HCT116 (cell line): ENCODE results near the gene TCF23. TPM values are rescaled to one million over a fixed set of nuclear protein-coding genes. Genes with fewer than 3 reads are reported as not detected.

Source experiments
- ATAC-seq: fragments of 200-7000 bp; cut with Tn5 transposase; 2 replicates; pipeline ENCODE4 v1.9.1; 2020; ENCODE audit warnings: mild to moderate bottlenecking, moderate library complexity
- BruUV-seq: library from RNA; stranded (reverse); fragments of 400-500 nt; replicated peaks from 2 replicates; lab custom pipeline; 2021; lab: Mats Ljungman, UMichigan
- CTCF ChIA-PET: fragments of 300-600 bp; sonication (Branson Sonifier 250); formaldehyde crosslinking; loops from one replicate; lab custom pipeline; 2021; ENCODE audit warnings: antibody characterized with exemption; lab: Charles Lee
- POLR2A ChIA-PET: fragments of 300-600, 350-600 bp; sonication (Branson Sonifier 250); formaldehyde crosslinking; loops from one replicate; lab custom pipeline; 2021; ENCODE audit warnings: antibody characterized with exemption; lab: Charles Lee
- RAD21 ChIA-PET, 2 experiments: fragments of 300-600 bp; sonication (Branson Sonifier 250); formaldehyde crosslinking; loops; one replicate each; lab custom pipeline; 2023; ENCODE audit warnings: low total read pairs in 2 of 2; ENCODE audit not compliant: uncharacterized antibody in 2 of 2, unreplicated experiment in 2 of 2, low non-redundant PET in 1 of 2; lab: Charles Lee
- DNase-seq: peaks from one replicate; pipeline ENCODE4 v3.0.0-alpha.2; 2010; ENCODE audit warnings: low read depth, low spot score
- H2AFZ ChIP-seq: fragments of 200-600 bp; shearing (Covaris generic), sonication (generic); 2 replicates; pipeline ENCODE4 v1.6.1; 2017; ENCODE audit warnings: low read depth, mixed run types, mixed read lengths, antibody characterized with exemption, low read length; ENCODE audit not compliant: poor library complexity, severe bottlenecking
- H3K27ac ChIP-seq: 2 replicates; pipeline ENCODE4 v1.5.1; 2012; ENCODE audit warnings: low read depth, low read length
- H3K27me3 ChIP-seq: fragments of 200-600 bp; sonication (generic); 2 replicates; pipeline ENCODE4 v1.6.1; 2016; ENCODE audit warnings: mixed run types, low read length, mixed read lengths; ENCODE audit not compliant: insufficient read depth
- H3K36me3 ChIP-seq, 2 experiments: fragments of 200-500 bp in 1 of 2; fragments of 200-600 bp in 1 of 2; sonication (Bioruptor generic) in 1 of 2; sonication (generic) in 1 of 2; 2 replicates each; pipeline versions ENCODE4 v1.5.1 to v1.6.1; 2014 to 2016; ENCODE audit warnings: low read length in 2 of 2, inconsistent platforms in 1 of 2, mixed read lengths in 1 of 2, mixed run types in 1 of 2; ENCODE audit not compliant: insufficient read depth in 2 of 2, control insufficient read depth in 1 of 2
- H3K4me1 ChIP-seq, 2 experiments: fragments of 200-600 bp in 1 of 2; sonication (generic) in 1 of 2; 2 replicates each; pipeline versions ENCODE4 v1.5.1 to v1.6.1; 2012 to 2017; ENCODE audit warnings: low read length in 2 of 2, inconsistent platforms in 1 of 2, mild to moderate bottlenecking in 1 of 2, mixed read lengths in 1 of 2, mixed run types in 1 of 2, moderate library complexity in 1 of 2; ENCODE audit not compliant: insufficient read depth in 2 of 2, control insufficient read depth in 1 of 2
- H3K4me2 ChIP-seq: fragments of 200-600 bp; sonication (generic); 2 replicates; pipeline ENCODE4 v1.6.1; 2017; ENCODE audit warnings: mixed run types, low read length, mixed read lengths
- H3K4me3 ChIP-seq, 2 experiments: fragments of 200-600 bp in 1 of 2; sonication (generic) in 1 of 2; replicated peaks in 1 of 2; 2 replicates each; pipeline ENCODE4 v1.5.1; 2011 to 2016; ENCODE audit warnings: low read length in 2 of 2, control low read depth in 1 of 2, low read depth in 1 of 2, mild to moderate bottlenecking in 1 of 2, mixed read lengths in 1 of 2, mixed run types in 1 of 2
- H3K79me2 ChIP-seq: fragments of 200-600 bp; sonication (generic); 2 replicates; pipeline ENCODE4 v1.6.1; 2017; ENCODE audit warnings: mild to moderate bottlenecking, mixed run types, low read length, moderate library complexity, mixed read lengths; ENCODE audit not compliant: insufficient read depth
- H3K9ac ChIP-seq: fragments of 200-600 bp; sonication (generic); 2 replicates; pipeline ENCODE4 v1.6.1; 2016; ENCODE audit warnings: low read length, mixed read lengths
- H3K9me2 ChIP-seq: fragments of 200-600 bp; sonication (generic), shearing (Covaris generic); 2 replicates; pipeline ENCODE4 v1.6.1; 2017; ENCODE audit warnings: mixed run types, mild to moderate bottlenecking, moderate library complexity; ENCODE audit not compliant: insufficient read depth
- H3K9me3 ChIP-seq, 2 experiments: fragments of 200-500 bp in 1 of 2; fragments of 200-600 bp in 1 of 2; sonication (Bioruptor generic) in 1 of 2; sonication (generic) in 1 of 2; 2 replicates each; pipeline ENCODE4 v1.6.1; 2014 to 2017; ENCODE audit warnings: low read length in 2 of 2, mixed read lengths in 2 of 2, inconsistent platforms in 1 of 2, low read depth in 1 of 2, mild to moderate bottlenecking in 1 of 2, mixed run types in 1 of 2, moderate library complexity in 1 of 2; ENCODE audit not compliant: control insufficient read depth in 1 of 2, insufficient read depth in 1 of 2
- H4K20me1 ChIP-seq: fragments of 200-600 bp; sonication (generic), shearing (Covaris generic); 2 replicates; pipeline ENCODE4 v1.6.1; 2017; ENCODE audit warnings: mixed run types, mild to moderate bottlenecking, moderate library complexity; ENCODE audit not compliant: insufficient read depth
- CEBPB ChIP-seq: IDR thresholded peaks from 2 replicates; pipeline ENCODE4 v1.6.1; 2012; ENCODE audit warnings: low read depth
- EZH2 ChIP-seq: fragments of 200-600 bp; sonication (generic); IDR thresholded peaks from 2 replicates; pipeline ENCODE4 v1.6.1; 2017; ENCODE audit warnings: antibody characterized with exemption, mixed run types
- FOSL1 ChIP-seq: IDR thresholded peaks from 2 replicates; pipeline ENCODE4 v1.6.1; 2012; ENCODE audit warnings: low read depth
- POLR2A ChIP-seq: IDR thresholded peaks from 2 replicates; pipeline ENCODE4 v1.7.0; 2011; ENCODE audit warnings: borderline replicate concordance; ENCODE audit not compliant: insufficient read depth, insufficient read length; ENCODE audit errors: extremely low read depth
- SIN3A ChIP-seq: IDR thresholded peaks from 2 replicates; pipeline ENCODE4 v1.6.1; 2012; ENCODE audit warnings: low read depth
- YY1 ChIP-seq: IDR thresholded peaks from 2 replicates; pipeline ENCODE4 v1.6.1; 2011; ENCODE audit warnings: low read length, low read depth, moderate library complexity, mild to moderate bottlenecking; ENCODE audit not compliant: insufficient replicate concordance; ENCODE audit errors: extremely low read depth
- ZFX ChIP-seq: fragments of 450-650 bp; IDR thresholded peaks from 2 replicates; pipeline ENCODE4 v1.6.1; 2017
- ZNF274 ChIP-seq: fragments of 200-500 bp; sonication (Bioruptor generic); IDR thresholded peaks from 2 replicates; pipeline ENCODE4 v1.6.1; 2014; ENCODE audit warnings: mild to moderate bottlenecking, low read depth, low read length, inconsistent platforms
- intact Hi-C: fragments of 100-400 bp; cut with micrococcal nuclease; formaldehyde crosslinking; loops from 2 replicates; pipeline ENCODE4 v1.10.0; 2022
- total RNA-seq: library from RNA; stranded (reverse); gene quantifications from one replicate; pipeline ENCODE4 v1.2.1, GENCODE V29; 2021; ENCODE audit not compliant: unreplicated experiment
- TF ChIP-seq, protein P1 (sequence below): IDR thresholded peaks from 2 replicates; pipeline ENCODE4 v1.6.1; 2011; ENCODE audit warnings: mild to moderate bottlenecking, low read length, moderate library complexity; ENCODE audit not compliant: insufficient replicate concordance; ENCODE audit errors: extremely low read depth

TCF23 gene
- total RNA-seq, 1 experiment from 2014 or later: not detected

DNA sequence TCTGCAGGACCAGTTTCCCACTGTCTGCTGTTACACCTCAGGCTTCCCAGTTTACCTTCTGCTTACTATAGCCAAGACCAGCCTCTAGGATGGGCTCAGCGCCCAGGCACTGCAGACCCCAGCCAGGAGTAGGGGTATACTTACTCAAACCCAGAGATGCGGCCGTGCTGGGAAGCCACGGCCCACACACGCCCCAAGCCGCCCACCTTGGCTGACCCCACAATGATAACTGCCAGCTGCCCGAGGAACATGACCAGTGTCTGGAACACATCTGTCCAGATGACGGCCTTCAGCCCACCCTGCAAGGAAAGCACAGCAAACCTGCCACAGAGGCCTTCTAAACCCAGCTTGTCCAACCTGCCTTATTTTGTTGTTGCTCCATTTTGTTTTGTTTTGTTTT lies 56.4 kb downstream of the TCF23 start:
- ChIA-PET CTCF (no interaction called here), RAD21 (no interaction called here), POLR2A (no interaction called here)
- intact Hi-C loops: no loop called here
- no peak for ATAC-seq
- H4K20me1 ChIP-seq: no peaks in the 10 kb centered on the region
- H3K9ac ChIP-seq: no peak overlapping the region
- no peak overlapping the region for H2AFZ ChIP-seq
- no peak for DNase-seq
- H3K27me3 ChIP-seq: no peaks in the 10 kb centered on the region
- no peak overlapping the region for H3K27ac ChIP-seq
- no peaks in the 10 kb centered on the region for H3K9me2 ChIP-seq
- H3K4me1 ChIP-seq: no peaks in the 10 kb centered on the region
- H3K9me3 ChIP-seq: no peaks in the 10 kb centered on the region
- no peak overlapping the region for H3K4me3 ChIP-seq
- TF ChIP-seq SIN3A: no peak
- no peak for TF ChIP-seq ZNF274
- no peak for TF ChIP-seq CEBPB
- H3K4me2 ChIP-seq: no peak overlapping the region
- peaks cover 27 to 60% of the 10 kb centered on the region in 2 experiments; a peak in 2 of 4 replicates for H3K36me3 ChIP-seq
- peaks cover 14% of the 10 kb centered on the region; the same call in 1 of the 2 replicates for H3K79me2 ChIP-seq
- no TSS peak for BruUV-seq

DNA sequence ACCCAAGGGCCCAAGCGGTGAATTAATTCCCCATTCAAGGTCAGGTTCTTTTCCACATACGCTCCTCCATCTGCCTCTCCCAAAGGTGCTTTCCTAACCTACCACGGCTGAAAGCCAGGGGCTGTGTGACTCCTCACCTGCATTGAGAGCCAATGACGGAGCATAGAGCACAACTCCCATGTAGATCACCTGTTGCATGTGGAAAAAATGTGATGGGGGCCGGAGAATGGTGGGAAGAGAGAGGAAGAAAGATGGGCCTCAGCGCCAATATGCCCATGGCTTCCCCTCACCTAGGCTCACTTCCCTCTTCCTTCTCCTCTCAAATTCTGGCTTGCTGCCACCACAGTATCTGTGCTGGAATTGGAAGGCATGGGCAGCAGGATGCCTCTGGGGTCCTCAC lies 57.5 kb downstream of the TCF23 start:
- Histone ChIP-seq H3K36me3 (peaks cover 27 to 57% of the 10 kb centered on the region in 2 experiments; a peak in 2 of 4 replicates), H3K4me2 (no peak overlapping the region), H3K9ac (no peak overlapping the region), H4K20me1 (no peaks in the 10 kb centered on the region), H3K9me2 (no peaks in the 10 kb centered on the region), H3K4me3 (no peak overlapping the region), H3K4me1 (peaks cover 3 to 4% of the 10 kb centered on the region in 2 experiments; a peak in 2 of 4 replicates), H3K27ac (no peak overlapping the region), H3K9me3 (no peaks in the 10 kb centered on the region), H3K79me2 (peaks cover 19% of the 10 kb centered on the region; the same call in 1 of the 2 replicates), H2AFZ (no peak overlapping the region), H3K27me3 (no peaks in the 10 kb centered on the region)
- DNase-seq (no peak), ATAC-seq (no peak)
- POLR2A ChIA-PET: no interaction called here
- CTCF ChIA-PET: no interaction called here
- intact Hi-C loops: no loop called here
- BruUV-seq: no TSS peak
- RAD21 ChIA-PET: no interaction called here
- TF ChIP-seq, protein P1, sequence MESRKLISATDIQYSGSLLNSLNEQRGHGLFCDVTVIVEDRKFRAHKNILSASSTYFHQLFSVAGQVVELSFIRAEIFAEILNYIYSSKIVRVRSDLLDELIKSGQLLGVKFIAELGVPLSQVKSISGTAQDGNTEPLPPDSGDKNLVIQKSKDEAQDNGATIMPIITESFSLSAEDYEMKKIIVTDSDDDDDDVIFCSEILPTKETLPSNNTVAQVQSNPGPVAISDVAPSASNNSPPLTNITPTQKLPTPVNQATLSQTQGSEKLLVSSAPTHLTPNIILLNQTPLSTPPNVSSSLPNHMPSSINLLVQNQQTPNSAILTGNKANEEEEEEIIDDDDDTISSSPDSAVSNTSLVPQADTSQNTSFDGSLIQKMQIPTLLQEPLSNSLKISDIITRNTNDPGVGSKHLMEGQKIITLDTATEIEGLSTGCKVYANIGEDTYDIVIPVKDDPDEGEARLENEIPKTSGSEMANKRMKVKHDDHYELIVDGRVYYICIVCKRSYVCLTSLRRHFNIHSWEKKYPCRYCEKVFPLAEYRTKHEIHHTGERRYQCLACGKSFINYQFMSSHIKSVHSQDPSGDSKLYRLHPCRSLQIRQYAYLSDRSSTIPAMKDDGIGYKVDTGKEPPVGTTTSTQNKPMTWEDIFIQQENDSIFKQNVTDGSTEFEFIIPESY: no peak
- TF ChIP-seq EZH2 (no peak), ZFX (no peak), FOSL1 (no peak), POLR2A (no peak), YY1 (no peak)

Other genes with a start within 250 kb of the TCF23 start
- 12.1 TPM for gene MAPRE3, start 178.4 kb upstream of the TCF23 start, total RNA-seq
- 69.8 TPM for gene TMEM214, start 116.0 kb upstream of the TCF23 start, total RNA-seq
- 40.0 TPM for gene AGBL5, start 97.3 kb upstream of the TCF23 start, total RNA-seq
- 187 TPM for gene OST4, start 77.3 kb upstream of the TCF23 start, total RNA-seq
- gene EMILIN1, start 70.4 kb upstream of the TCF23 start, total RNA-seq: 0.59 TPM
- gene KHK, start 62.2 kb upstream of the TCF23 start, total RNA-seq: 6.7 TPM
- gene CGREF1, start 29.9 kb upstream of the TCF23 start, total RNA-seq: 4.0 TPM
- gene ABHD1, start 25.2 kb upstream of the TCF23 start, total RNA-seq: not detected
- gene PREB, start 14.4 kb upstream of the TCF23 start, total RNA-seq: 54.2 TPM
- not detected for gene PRR30, start 9.6 kb upstream of the TCF23 start, total RNA-seq
- gene ATRAID, start 63.0 kb downstream of the TCF23 start, total RNA-seq: 93.6 TPM
- gene SLC5A6, start 63.3 kb downstream of the TCF23 start, total RNA-seq: 55.4 TPM
- gene CAD, start 68.4 kb downstream of the TCF23 start, total RNA-seq: 114 TPM
- gene SLC30A3, start 114.0 kb downstream of the TCF23 start, total RNA-seq: 20.5 TPM
- 2.5 TPM for gene DNAJC5G, start 126.4 kb downstream of the TCF23 start, total RNA-seq
- 2.0 TPM for gene TRIM54, start 133.4 kb downstream of the TCF23 start, total RNA-seq
- gene UCN, start 159.4 kb downstream of the TCF23 start, total RNA-seq: 8.0 TPM
- 55.4 TPM for gene MPV17, start 174.1 kb downstream of the TCF23 start, total RNA-seq
- gene GTF3C2, start 207.8 kb downstream of the TCF23 start, total RNA-seq: 88.2 TPM
- gene EIF2B4, start 221.3 kb downstream of the TCF23 start, total RNA-seq: 43.8 TPM
- 90.5 TPM for gene SNX17, start 221.6 kb downstream of the TCF23 start, total RNA-seq
- 12.8 TPM for gene ZNF513, start 231.7 kb downstream of the TCF23 start, total RNA-seq